Measurements from ENCODE around the gene FBLN5. TPM values are rescaled to one million over a fixed set of nuclear protein-coding genes. Genes with fewer than 3 reads are reported as not detected.

Gene FBLN5
- total and polyA plus RNA-seq, 9 of the 15 experiments (the other 6 are each of a cell fraction or from before 2014, with no cell fraction given), result 0.11 to 0.22 TPM; not detected in 7

DNA sequence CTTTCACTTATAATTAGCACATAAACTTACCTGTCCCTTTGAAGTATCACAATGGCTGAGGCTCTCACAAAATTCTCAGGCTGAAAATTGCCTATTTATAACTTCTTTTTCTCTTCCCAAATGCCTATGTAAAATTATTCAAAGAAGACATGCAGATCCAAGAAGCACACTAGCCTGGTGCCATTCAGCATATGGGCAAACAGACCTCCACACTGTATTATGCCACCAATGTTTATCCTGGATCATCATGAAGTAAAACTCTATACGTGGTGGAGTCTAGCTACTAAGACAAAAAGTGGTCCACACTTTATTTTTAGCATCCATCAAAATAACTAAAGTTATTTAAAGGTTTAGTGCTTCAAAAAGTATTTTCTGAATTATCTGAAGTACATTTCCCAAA lies 95.9 kb downstream of the FBLN5 start:
- WGBS (ENCODE audit: insufficient coverage, low coverage, missing lambda C conversion rate), result 13% methylated on average over 1 of the region's 1 CpG
- in situ Hi-C loops (cut with MboI) (no loop called here), intact Hi-C loops (cut with micrococcal nuclease) (no loop called here)
- BruUV-seq (replicated peaks), result no TSS peak
- DNase-seq (ENCODE audit: extremely low read depth in 1 of 4, low spot score in 3 of 4) (no peak), FAIRE-seq (no peak), ATAC-seq (no peak)
- H3K27me3 ChIP-seq (ENCODE audit: control insufficient read depth in 2 of 2, insufficient read depth in 2 of 2, low read length in 2 of 2), result no peaks in the 10 kb centered on the region
- H3K36me3 ChIP-seq (ENCODE audit: control insufficient read depth, insufficient read depth, low read length), result no peaks in the 10 kb centered on the region
- H3K9ac ChIP-seq (ENCODE audit: insufficient read depth in 1 of 2, low read depth in 2 of 2, low read length in 2 of 2), result no peak overlapping the region
- H3K4me3 ChIP-seq, result no peak overlapping the region
- H3K9me3 ChIP-seq (replicated peaks; ENCODE audit: control insufficient read depth, insufficient read depth, low read depth, low read length), result no peaks in the 10 kb centered on the region
- H4K20me1 ChIP-seq (replicated peaks; ENCODE audit: control insufficient read depth, insufficient read depth, low read length), result no peaks in the 10 kb centered on the region
- no peaks in the 10 kb centered on the region for H3K9me1 ChIP-seq (ENCODE audit: control insufficient read depth, insufficient read depth, low read length)
- no peak overlapping the region for H2AFZ ChIP-seq (ENCODE audit: low read depth, low read length)
- no peak overlapping the region for H3K4me2 ChIP-seq (ENCODE audit: insufficient read depth, low read length)
- H3K27ac ChIP-seq (ENCODE audit: extremely low read depth, low read depth, low read length), result no peak overlapping the region
- ChIA-PET POLR2A (no interaction called here), CTCF (ENCODE audit: low intra/inter-chr PET ratio) (no interaction called here)
- TF ChIP-seq TAF1 (IDR thresholded peaks at IDR 0.05; ENCODE audit: control insufficient read depth, extremely low read depth, insufficient read depth, low read length, severe bottlenecking), result no peak
- TF ChIP-seq HNRNPLL (IDR thresholded peaks at IDR 0.05; ENCODE audit: low read depth, low read length, poor library complexity, severe bottlenecking), result no peak
- H3K4me1 ChIP-seq (replicated peaks in 1 of 2; ENCODE audit: control insufficient read depth in 2 of 2, insufficient read depth in 2 of 2, low read length in 2 of 2), result peaks cover 0 to 2% of the 10 kb centered on the region in 2 experiments; a peak in 2 of 5 replicates
- no peaks in the 10 kb centered on the region for H3K79me2 ChIP-seq (ENCODE audit: control insufficient read depth, insufficient read depth, low read length)

DNA sequence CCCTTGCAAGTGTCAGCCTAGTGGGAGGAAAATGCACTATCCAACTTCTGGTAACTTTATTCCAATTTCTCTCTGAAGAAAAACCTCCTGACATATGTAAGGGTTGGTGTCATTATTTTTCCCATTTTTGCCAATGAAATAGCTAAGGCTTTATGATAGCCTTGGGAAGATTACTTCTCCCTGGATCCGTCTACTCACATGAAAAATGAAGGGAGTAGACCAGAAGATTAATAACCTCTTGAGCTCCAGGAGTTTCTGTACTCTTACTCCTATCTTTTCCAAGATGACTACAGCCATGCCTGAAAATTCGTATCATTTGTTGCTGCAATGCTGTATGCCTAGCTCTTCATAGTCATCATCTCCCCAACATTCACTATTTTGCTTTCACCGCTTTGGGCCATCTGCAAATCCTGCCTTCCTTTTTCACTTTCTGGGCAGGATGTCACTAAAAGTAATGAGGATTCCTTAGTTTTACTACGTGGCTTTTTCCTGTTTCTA lies 98.9 kb downstream of the FBLN5 start:
- Histone ChIP-seq H3K4me1 (replicated peaks in 1 of 2; ENCODE audit: control insufficient read depth in 2 of 2, insufficient read depth in 2 of 2, low read length in 2 of 2) (no peaks in the 10 kb centered on the region; a peak in 1 of 5 replicates), H3K27me3 (ENCODE audit: control insufficient read depth in 2 of 2, insufficient read depth in 2 of 2, low read length in 2 of 2) (no peaks in the 10 kb centered on the region), H3K4me2 (ENCODE audit: insufficient read depth, low read length) (no peak overlapping the region), H3K9me1 (ENCODE audit: control insufficient read depth, insufficient read depth, low read length) (no peaks in the 10 kb centered on the region), H3K9me3 (replicated peaks; ENCODE audit: control insufficient read depth, insufficient read depth, low read depth, low read length) (no peaks in the 10 kb centered on the region), H3K36me3 (ENCODE audit: control insufficient read depth, insufficient read depth, low read length) (no peaks in the 10 kb centered on the region), H4K20me1 (replicated peaks; ENCODE audit: control insufficient read depth, insufficient read depth, low read length) (no peaks in the 10 kb centered on the region), H3K79me2 (ENCODE audit: control insufficient read depth, insufficient read depth, low read length) (no peaks in the 10 kb centered on the region), H3K27ac (ENCODE audit: extremely low read depth, low read depth, low read length) (no peak overlapping the region), H2AFZ (ENCODE audit: low read depth, low read length) (no peak overlapping the region), H3K9ac (ENCODE audit: insufficient read depth in 1 of 2, low read depth in 2 of 2, low read length in 2 of 2) (no peak overlapping the region), H3K4me3 (no peak overlapping the region)
- ATAC-seq (no peak), FAIRE-seq (no peak), DNase-seq (ENCODE audit: extremely low read depth in 1 of 4, low spot score in 3 of 4) (no peak)
- TF ChIP-seq EP300 (IDR thresholded peaks at IDR 0.05; ENCODE audit: low read length) (no peak), CREM (IDR thresholded peaks at IDR 0.05; ENCODE audit: low read depth) (no peak)
- no TSS peak for BruUV-seq (replicated peaks)
- in situ Hi-C loops (cut with MboI) (no loop called here), intact Hi-C loops (cut with micrococcal nuclease) (no loop called here)
- CTCF ChIA-PET (ENCODE audit: low intra/inter-chr PET ratio), result no interaction called here
- POLR2A ChIA-PET, result no interaction called here
- 18% methylated on average over 4 of the region's 4 CpGs for WGBS (ENCODE audit: insufficient coverage, low coverage, missing lambda C conversion rate)

All from K562 (cell line).